NCI-H82 treated with DMSO at 0.1 percent for 48 hours (cell line): ENCODE results near the gene ABCC8.

ENCODE experiments used
- DNase-seq: peaks from one replicate; lab custom pipeline; 2025; ENCODE audit not compliant: unreplicated experiment; lab: John Stamatoyannopoulos, UW

ABCC8 gene

GRCh38 chr11:17368551-17368950, 108.1 kb downstream of the ABCC8 start:
- DNase-seq: no peak

- DNase-seq: no peak
These were observed 110.2 kb downstream of the ABCC8 start for GRCh38 chr11:17366495-17366894.

GRCh38 chr11:17354601-17354991, 122.0 kb downstream of the ABCC8 start:
- DNase-seq: peak; percentile 37

GRCh38 chr11:17353821-17354600, 122.6 kb downstream of the ABCC8 start:
- no peak for DNase-seq

GRCh38 chr11:17352950-17353820, 123.5 kb downstream of the ABCC8 start:
- peak; percentile 38 for DNase-seq

GRCh38 chr11:17351510-17352176, 125.0 kb downstream of the ABCC8 start, which contains the start of gene NCR3LG1:
Gene NCR3LG1 (plus strand): TSS chr11:17351800. CDS start chr11:17351970, 170 bp downstream.
- no peak for DNase-seq

GRCh38 chr11:17351172-17351509, 125.5 kb downstream of the ABCC8 start:
- no peak for DNase-seq

GRCh38 chr11:17350455-17351171, 126.0 kb downstream of the ABCC8 start:
- no peak for DNase-seq

- no peak for DNase-seq
These were observed 129.0 kb downstream of the ABCC8 start for GRCh38 chr11:17347676-17348075.

GRCh38 chr11:17343907-17344306, 132.7 kb downstream of the ABCC8 start:
- no peak for DNase-seq

- DNase-seq: no peak
These were observed 133.4 kb downstream of the ABCC8 start for GRCh38 chr11:17343257-17343656.
